GM21737 (cell line): ENCODE data around the gene GNAI2.
"Not testable (repeated sequence)": the region's sequence is repeated elsewhere in the genome, so short reads cannot be mapped to it uniquely, and the experiment has no call there.

Source experiments
- ATAC-seq: cut with Tn5 transposase; IDR thresholded peaks from one replicate; pipeline ENCODE4 v1.9.1; 2021; ENCODE audit warnings: mild to moderate bottlenecking, moderate library complexity; ENCODE audit not compliant: unreplicated experiment

GNAI2 gene

DNA sequence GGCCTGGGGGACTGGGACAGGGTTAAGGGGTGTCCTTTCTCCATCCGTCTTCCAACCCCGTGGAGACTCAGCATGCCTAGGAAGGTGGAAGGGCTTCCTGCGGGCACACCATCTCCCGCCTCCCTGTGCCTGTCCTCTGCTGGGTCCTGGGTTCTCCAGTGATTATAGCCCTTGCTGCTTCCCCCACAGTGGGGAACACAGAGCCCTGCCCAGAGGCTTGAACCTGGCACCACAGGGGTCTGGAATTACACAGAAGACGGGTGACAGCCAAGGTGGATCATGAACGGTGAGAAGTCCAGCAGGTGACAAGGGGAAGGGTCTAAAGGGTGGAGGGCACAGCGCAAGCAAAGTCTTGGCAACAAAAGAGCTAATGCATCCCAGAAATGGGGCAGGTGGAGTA is 26.8 kb downstream of the GNAI2 start:
- ATAC-seq = no peak

DNA sequence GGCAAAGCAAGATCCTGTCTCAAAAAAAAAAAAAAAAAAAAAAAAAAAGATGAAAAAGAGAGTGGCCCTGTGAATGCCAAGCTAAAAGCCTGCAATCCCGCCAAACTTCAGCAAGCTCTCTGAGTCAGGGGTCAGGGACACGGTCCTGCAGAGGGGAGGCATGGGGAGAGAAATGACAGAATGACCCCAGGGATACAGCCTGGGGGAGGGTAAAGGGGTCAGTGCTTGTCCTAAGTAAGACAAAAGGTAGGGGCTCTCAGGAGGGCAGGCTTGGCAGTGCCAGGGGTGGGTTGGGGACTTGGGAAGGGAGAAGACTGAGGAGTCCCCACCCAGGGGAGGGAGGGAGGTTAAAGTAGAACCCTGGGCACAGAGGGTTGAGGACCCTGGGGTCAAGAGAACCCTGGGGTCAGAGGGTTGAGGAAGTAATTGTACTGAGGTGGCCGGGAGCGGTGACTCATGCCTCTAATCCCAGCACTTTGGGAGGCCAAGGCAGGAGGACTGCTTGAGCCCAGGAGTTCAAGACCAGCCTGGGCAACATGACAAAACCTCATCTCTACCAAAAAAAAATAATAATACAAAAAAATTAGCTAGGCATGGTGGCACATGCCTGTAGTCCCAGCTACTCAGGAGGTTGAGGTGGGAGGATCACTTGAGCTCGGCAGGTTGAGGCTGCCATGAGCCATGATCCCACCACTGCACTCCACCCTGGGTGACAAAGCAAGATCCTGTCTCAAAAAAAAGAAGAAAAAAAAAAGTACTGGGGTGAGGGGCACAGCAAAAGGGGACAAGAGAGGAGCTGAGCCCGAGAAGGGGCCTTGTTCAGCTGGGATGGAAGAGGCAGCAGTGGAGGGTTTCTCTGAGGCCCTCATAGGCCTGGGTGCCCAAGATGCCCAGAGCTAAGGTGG is 27.7 kb downstream of the GNAI2 start:
- no peak for ATAC-seq

DNA sequence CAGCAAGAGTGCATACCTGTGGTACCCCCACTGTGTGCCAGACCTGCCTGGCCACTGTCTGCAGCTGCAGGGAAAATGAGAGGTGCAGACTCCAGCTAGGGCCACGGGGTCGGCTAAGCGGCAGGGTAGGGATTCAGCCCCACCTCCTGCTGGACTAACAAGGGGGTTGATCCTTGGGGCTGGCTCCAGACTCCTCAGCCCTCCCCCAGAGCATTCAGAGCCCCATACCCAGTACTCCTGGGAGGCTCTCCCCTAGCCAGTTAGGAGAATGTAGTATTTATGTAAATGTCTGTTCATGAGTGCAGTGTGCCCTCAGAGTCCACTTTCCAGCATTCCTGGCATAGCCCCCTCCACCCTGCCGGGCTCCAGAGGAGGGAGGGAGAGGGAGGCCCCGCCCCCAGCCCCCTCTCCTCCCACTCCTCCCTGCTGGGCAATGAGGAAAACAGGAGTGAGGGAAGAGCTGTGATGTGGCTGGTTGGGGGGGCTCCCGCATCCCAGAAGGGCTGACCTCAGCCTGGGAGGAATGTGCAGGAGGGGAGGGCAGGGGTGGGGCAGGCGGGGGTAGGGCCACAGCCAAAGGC is 28.5 kb downstream of the GNAI2 start:
- no peak for ATAC-seq

GRCh38 chr3:50264964-50265485 is 29.0 kb downstream of the GNAI2 start:
- ATAC-seq = no peak

- ATAC-seq = no peak
Observed at GRCh38 chr3:50265571-50265970, 29.6 kb downstream of the GNAI2 start.

GRCh38 chr3:50266017-50266416 is 30.0 kb downstream of the GNAI2 start:
- ATAC-seq = no peak

GRCh38 chr3:50266836-50267235 is 30.8 kb downstream of the GNAI2 start:
- no peak for ATAC-seq

GRCh38 chr3:50267280-50267913 is 31.4 kb downstream of the GNAI2 start:
- no peak for ATAC-seq

- ATAC-seq = no peak
Observed at GRCh38 chr3:50268276-50268675, 32.3 kb downstream of the GNAI2 start.

GRCh38 chr3:50268703-50269451 is 32.9 kb downstream of the GNAI2 start, which contains the start of gene SEMA3B:
TSS of gene SEMA3B (plus strand) at chr3:50269147. CDS start at chr3:50269241, 94 bp downstream.
- ATAC-seq = no peak

DNA sequence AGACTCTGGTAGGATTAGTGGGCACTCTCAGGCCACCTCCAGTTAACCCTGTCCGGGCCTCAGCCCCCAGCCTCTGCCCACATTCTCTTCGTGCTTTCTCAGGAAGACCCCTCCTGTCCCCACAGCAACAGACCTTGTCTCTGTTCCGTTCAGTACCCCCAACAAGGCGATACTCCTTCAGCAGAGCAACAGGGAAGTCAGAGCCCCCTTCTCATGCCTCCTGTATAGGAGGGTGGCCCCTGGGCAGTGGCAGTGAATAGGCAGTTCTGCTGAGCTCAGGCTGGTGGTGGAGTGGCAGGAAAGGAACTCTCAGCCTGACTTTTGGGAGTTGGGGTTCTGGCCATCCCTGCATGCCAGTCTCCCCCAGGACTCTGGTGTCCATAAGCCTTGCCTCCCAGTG is 33.5 kb downstream of the GNAI2 start:
- no peak for ATAC-seq

DNA sequence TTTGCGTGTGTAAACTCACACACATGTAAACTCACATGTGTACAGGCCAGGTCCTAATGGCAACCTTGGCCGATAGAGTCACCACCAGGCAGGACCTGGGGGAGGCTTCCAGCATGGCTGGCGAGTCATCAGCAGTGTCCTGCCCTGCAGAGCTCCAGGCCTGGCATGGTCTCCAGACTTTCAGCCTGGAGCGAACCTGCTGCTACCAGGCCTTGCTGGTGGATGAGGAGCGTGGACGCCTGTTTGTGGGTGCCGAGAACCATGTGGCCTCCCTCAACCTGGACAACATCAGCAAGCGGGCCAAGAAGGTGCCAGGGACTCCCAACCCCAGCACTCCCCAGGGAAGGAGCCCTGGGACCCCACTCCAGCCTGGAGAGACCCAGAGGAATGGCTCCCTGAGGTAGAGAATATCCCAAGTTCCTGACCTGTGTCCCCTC is 34.0 kb downstream of the GNAI2 start:
- ATAC-seq = no peak

DNA sequence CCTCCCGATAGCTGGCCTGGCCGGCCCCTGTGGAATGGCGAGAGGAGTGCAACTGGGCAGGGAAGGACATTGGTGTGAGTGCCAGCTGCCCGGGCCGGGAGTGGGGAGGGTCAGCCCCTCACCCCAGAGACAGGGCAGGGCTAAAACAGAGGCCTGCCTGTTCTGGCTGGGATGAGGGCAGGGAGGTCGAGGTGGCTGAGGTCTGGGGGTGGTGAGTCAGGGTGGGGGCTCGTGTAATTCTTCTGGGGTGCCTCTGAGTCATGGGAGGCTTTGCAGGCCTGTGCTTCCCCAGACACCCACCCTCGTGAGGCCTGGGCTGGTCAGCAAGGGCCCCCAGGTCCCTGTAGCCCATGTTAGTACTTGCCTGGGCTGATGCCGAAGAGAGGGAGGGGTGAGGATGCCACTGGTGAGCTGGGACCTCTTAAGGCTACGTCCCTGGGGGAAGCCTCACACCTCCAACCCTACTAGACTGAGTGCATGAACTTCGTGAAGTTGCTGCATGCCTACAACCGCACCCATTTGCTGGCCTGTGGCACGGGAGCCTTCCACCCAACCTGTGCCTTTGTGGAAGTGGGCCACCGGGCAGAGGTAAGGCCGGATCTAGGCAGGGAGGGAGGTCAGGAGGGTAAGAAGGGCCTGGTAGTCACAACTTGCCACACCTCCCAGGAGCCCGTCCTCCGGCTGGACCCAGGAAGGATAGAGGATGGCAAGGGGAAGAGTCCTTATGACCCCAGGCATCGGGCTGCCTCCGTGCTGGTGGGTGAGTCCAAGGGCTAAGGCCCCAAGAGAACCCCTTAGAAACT is 34.6 kb downstream of the GNAI2 start:
- ATAC-seq = no peak

DNA sequence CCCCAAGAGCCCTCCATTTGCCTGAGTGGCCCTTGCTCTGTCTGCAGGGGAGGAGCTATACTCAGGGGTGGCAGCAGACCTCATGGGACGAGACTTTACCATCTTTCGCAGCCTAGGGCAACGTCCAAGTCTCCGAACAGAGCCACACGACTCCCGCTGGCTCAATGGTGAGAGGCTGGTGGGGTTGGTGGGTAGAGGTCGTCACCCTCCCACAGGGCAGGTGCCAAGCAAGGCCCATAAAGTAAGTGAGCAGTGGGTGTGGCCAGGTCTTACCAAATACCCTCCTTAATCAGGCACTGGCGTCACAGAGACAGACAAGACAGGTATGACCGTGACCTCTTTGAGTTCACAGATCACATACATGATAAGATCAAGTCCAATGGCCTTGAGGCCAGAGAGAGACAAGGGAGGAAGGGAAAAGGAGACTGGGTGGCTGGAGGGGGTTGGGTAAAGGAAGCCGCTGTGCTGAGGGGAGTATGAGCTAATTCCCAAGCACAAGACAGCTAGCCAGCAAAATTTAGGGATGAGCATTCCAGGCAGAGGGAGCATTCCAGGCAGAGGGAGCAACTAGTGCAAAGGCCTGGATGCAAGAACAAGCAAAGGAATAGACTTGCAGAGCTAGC is 35.4 kb downstream of the GNAI2 start:
- no peak for ATAC-seq

- ATAC-seq = not testable (repeated sequence)
Observed at GRCh38 chr3:50272538-50272910, 36.5 kb downstream of the GNAI2 start.

- peak; percentile 87 for ATAC-seq
Observed at GRCh38 chr3:50272911-50273688, 37.1 kb downstream of the GNAI2 start.

GRCh38 chr3:50273689-50274065 is 37.7 kb downstream of the GNAI2 start:
- no peak for ATAC-seq

GRCh38 chr3:50274371-50275104 is 38.5 kb downstream of the GNAI2 start:
- no peak for ATAC-seq
